ENCODE data around the gene CDK9. TPM values are rescaled to one million over a fixed set of nuclear protein-coding genes. Genes with fewer than 3 reads are reported as not detected.

CDK9 gene
- total RNA-seq, 2 donors from 2014 or later, result 51.4 to 58.7 TPM

DNA sequence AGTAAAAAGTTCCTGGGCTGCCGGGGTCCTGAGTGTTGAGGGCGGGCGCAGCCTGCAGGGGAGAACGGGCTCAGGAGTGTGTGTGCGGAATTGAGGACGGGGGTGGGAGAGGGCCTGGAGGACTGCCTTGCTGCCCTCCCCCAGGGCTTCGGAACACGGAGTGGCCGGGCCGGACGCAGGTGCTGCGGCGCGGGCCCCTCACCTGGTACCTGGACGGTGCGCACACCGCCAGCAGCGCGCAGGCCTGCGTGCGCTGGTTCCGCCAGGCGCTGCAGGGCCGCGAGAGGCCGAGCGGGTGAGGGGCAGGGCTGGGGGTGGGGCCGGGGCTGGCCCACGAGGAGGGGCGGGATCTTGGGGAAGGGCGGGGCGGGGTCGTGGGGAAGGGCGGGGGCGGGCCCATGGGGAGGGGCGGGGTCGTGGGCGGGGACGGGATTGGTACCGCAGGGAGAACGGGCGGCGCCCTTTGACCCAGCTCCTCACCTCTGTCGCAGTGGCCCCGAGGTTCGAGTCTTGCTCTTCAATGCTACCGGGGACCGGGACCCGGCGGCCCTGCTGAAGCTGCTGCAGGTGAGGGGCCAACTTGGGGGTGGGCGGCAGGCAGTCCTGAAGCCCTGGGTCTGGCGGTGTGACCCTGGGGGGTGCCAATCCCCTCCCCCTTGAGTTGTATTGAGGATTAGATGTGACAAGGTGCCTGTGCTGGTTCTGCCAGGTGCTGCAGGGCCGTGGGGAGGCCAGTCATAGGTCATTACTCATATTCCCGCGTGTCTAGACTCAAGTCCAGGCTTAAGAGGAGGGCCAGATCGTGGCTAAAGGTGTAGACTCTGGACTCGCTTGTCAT lies 23.9 kb downstream of the CDK9 start:
- Histone ChIP-seq H3K4me1 (peaks cover 6% of the 10 kb centered on the region), H3K9me3 (no peaks in the 10 kb centered on the region), H3K27me3 (no peaks in the 10 kb centered on the region), H3K36me3 (replicated peaks in 1 of 2; ENCODE audit: insufficient read depth in 1 of 2, low read depth in 2 of 2) (peaks cover 18 to 22% of the 10 kb centered on the region in 2 donors), H3K27ac (no peak overlapping the region), H3K4me3 (no peak overlapping the region)
- TF ChIP-seq, protein P1, sequence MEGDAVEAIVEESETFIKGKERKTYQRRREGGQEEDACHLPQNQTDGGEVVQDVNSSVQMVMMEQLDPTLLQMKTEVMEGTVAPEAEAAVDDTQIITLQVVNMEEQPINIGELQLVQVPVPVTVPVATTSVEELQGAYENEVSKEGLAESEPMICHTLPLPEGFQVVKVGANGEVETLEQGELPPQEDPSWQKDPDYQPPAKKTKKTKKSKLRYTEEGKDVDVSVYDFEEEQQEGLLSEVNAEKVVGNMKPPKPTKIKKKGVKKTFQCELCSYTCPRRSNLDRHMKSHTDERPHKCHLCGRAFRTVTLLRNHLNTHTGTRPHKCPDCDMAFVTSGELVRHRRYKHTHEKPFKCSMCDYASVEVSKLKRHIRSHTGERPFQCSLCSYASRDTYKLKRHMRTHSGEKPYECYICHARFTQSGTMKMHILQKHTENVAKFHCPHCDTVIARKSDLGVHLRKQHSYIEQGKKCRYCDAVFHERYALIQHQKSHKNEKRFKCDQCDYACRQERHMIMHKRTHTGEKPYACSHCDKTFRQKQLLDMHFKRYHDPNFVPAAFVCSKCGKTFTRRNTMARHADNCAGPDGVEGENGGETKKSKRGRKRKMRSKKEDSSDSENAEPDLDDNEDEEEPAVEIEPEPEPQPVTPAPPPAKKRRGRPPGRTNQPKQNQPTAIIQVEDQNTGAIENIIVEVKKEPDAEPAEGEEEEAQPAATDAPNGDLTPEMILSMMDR (IDR thresholded peaks at IDR 0.05), result no peak
- TF ChIP-seq POLR2A (IDR thresholded peaks at IDR 0.05), result no peak
- WGBS, 2 donors, result 67 to 86% methylated on average over 33 to 38 of the region's 57 CpGs
- ATAC-seq (no peak), DNase-seq (peak in 1 of 4 donors; percentile 33)
- intact Hi-C loops (cut with DNase I), result no loop called here

DNA sequence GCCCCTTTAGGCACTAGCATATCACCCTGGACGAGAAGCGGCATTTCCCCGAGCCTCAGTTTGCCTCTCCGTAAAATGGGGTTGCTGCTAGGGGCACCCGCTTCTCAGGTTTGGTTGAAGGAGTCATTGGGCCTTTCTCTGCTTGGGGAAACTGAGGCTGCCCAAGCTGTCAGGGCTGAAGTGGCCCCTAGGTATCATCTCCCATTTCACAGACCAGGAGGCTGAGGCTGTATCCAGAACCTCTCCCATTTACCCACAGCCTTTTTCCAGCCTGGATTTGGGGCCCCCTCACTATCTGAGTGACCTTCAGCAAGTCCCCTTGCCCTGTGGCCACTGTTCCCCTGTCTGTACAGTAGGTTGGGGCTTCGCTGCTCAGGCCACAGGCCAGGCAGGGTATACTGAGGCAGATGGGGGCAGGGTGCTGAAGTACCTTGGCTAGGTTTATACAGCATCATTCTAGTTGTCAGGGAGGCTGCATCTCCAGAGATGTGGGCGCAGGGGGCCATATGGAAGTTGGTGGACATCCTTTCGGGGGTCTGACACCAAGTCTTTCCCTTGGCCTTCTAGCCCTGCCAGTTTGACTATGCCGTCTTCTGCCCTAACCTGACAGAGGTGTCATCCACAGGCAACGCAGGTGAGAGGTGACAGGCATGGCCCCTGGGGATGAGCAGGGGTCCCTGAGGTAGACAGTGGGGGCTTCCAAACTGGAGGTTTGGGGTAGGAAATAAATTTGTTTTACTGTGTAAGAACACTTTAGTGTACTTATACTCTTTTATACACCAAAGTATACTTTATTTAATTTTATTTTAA lies 24.7 kb downstream of the CDK9 start:
- no peaks in the 10 kb centered on the region for H3K27me3 ChIP-seq
- H3K27ac ChIP-seq, result no peak overlapping the region
- H3K4me1 ChIP-seq, result no peaks in the 10 kb centered on the region
- TF ChIP-seq, protein P1 (IDR thresholded peaks at IDR 0.05), result no peak
- TF ChIP-seq POLR2A (IDR thresholded peaks at IDR 0.05), result no peak
- no peak overlapping the region for H3K4me3 ChIP-seq
- no peak for ATAC-seq
- WGBS, 2 donors, result 95 to 97% methylated on average over 6 to 10 of the region's 10 CpGs
- intact Hi-C loops (cut with DNase I), result no loop called here
- DNase-seq, result no peak
- H3K36me3 ChIP-seq (replicated peaks in 1 of 2; ENCODE audit: insufficient read depth in 1 of 2, low read depth in 2 of 2), result peaks cover 22 to 23% of the 10 kb centered on the region in 2 donors
- no peaks in the 10 kb centered on the region for H3K9me3 ChIP-seq

DNA sequence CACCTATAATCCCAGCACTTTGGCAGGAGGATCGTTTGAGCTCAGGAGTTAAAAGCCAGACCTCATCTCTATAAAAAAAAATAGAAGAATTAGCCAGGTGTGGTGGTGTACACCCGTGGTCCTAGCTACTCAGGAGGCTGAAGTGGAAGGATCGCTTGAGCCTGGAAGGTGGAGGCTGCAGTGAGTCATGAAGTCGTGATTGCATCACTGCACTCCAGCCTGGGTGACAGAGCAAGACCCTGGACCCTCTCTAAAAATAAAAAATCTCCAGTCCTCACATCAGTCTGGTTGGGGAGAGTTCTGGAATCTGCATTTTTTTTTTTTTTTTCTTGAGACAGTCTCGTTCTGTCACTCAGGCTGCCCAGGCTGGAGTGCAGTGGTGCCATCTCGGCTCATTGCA lies 26.2 kb downstream of the CDK9 start:
- no peaks in the 10 kb centered on the region for H3K9me3 ChIP-seq
- H3K4me3 ChIP-seq, result no peak overlapping the region
- H3K4me1 ChIP-seq, result peaks cover 4% of the 10 kb centered on the region
- intact Hi-C loops (cut with DNase I), result no loop called here
- H3K27ac ChIP-seq, result no peak overlapping the region
- peaks cover 22 to 23% of the 10 kb centered on the region in 2 donors for H3K36me3 ChIP-seq (replicated peaks in 1 of 2; ENCODE audit: insufficient read depth in 1 of 2, low read depth in 2 of 2)
- 85 to 96% methylated on average over 6 of the region's 6 CpGs for WGBS, 2 donors
- H3K27me3 ChIP-seq, result no peaks in the 10 kb centered on the region
- no peak for ATAC-seq
- DNase-seq, result no peak
- TF ChIP-seq, protein P1 (IDR thresholded peaks at IDR 0.05), result no peak
- TF ChIP-seq POLR2A (IDR thresholded peaks at IDR 0.05), result no peak

DNA sequence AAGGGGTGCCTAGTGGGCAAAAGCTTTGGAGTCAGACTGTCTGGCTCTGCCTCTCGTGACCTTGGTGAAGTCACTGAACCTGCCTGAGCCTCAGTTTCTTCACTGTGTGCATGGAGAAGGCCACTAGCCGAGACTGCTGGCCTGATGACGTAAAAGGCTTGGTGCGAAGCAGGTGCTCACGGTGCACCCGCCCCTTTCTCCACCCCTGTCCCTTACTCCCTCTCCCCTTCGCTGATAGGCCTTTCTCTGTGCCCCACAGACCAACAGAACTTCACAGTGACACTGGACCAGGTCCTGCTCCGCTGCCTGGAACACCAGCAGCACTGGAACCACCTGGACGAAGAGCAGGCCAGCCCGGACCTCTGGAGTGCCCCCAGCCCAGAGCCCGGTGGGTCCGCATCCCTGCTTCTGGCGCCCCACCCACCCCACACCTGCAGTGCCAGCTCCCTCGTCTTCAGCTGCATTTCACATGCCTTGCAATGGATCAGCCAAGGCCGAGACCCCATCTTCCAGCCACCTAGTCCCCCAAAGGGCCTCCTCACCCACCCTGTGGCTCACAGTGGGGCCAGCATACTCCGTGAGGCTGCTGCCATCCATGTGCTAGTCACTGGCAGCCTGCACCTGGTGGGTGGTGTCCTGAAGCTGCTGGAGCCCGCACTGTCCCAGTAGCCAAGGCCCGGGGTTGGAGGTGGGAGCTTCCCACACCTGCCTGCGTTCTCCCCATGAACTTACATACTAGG lies 27.3 kb downstream of the CDK9 start:
- ATAC-seq, result no peak
- intact Hi-C loops (cut with DNase I), result no loop called here
- Histone ChIP-seq H3K4me1 (peaks cover 4% of the 10 kb centered on the region), H3K27me3 (no peaks in the 10 kb centered on the region), H3K36me3 (replicated peaks in 1 of 2; ENCODE audit: insufficient read depth in 1 of 2, low read depth in 2 of 2) (peaks cover 17 to 23% of the 10 kb centered on the region in 2 donors), H3K9me3 (no peaks in the 10 kb centered on the region), H3K27ac (no peak overlapping the region), H3K4me3 (no peak overlapping the region)
- WGBS, 2 donors, result 89 to 97% methylated on average over 12 to 19 of the region's 19 CpGs
- TF ChIP-seq, protein P1 (IDR thresholded peaks at IDR 0.05), result no peak
- TF ChIP-seq POLR2A (IDR thresholded peaks at IDR 0.05), result no peak
- DNase-seq, result no peak

Data from body of pancreas (tissue), 4 donors.